Activated CD8-positive, alpha-beta memory T cell treated with anti-CD3 and anti-CD28 coated beads, Interleukin-2, amount 50 U/mL, for 4 hours (primary cell): Measurements from ENCODE around the gene GRIP1.

ENCODE experiments used
- DNase-seq: peaks from one replicate; pipeline ENCODE4 v3.0.0-alpha.2; 2020

Gene GRIP1

GRCh38 chr12:66678338-66679275 is at the start of gene GRIP1:
TSS of gene GRIP1 (minus strand) at chr12:66679076. CDS start at chr12:66678904, 172 bp downstream.
- DNase-seq, result no peak

DNA sequence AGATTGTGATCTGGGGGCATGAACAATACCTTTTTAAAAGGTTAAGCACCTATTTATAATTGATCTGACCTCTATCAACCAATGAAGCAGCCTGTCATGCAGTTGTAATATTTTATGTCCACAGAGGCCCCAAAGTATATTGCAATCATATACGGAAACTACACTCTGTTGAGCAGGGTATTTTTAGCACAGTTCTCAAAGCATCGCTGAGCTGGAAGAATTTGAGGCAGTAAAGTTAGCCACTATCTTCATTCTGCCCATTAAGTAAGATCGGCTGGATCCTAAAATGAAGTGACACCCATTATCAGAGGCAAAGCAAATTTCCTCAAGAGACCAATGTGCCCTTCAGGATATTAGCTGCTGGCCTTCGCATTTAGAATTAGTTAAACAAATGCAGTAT is 47.7 kb upstream of the GRIP1 start:
- no peak for DNase-seq

GRCh38 chr12:66725031-66725430 is 46.2 kb upstream of the GRIP1 start:
- no peak for DNase-seq

- no peak for DNase-seq
Measured at GRCh38 chr12:66724616-66725015, 45.7 kb upstream of the GRIP1 start.

- no peak for DNase-seq
Measured at GRCh38 chr12:66724026-66724425, 45.1 kb upstream of the GRIP1 start.

DNA sequence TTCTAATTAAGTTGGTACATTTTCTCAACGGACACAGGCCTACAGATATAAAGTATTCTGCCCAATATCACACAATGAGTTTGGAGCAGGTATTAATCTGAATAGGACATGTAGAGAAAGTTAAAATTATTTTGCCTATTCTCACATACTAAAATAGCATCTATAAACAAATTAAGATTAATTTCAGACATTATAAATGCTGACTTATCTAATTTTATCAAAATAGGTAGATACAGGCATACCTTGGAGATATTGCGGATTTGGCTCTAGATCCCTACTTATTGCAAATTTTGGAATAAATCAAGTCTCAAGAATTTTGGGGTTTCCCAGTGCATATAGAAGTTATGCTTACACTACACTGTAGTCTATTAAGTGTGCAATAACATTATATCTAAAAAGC is 41.0 kb upstream of the GRIP1 start:
- no peak for DNase-seq

- DNase-seq, result no peak
Measured at GRCh38 chr12:66717036-66717673, 38.3 kb upstream of the GRIP1 start.

GRCh38 chr12:66716522-66716921 is 37.6 kb upstream of the GRIP1 start:
- no peak for DNase-seq

DNA sequence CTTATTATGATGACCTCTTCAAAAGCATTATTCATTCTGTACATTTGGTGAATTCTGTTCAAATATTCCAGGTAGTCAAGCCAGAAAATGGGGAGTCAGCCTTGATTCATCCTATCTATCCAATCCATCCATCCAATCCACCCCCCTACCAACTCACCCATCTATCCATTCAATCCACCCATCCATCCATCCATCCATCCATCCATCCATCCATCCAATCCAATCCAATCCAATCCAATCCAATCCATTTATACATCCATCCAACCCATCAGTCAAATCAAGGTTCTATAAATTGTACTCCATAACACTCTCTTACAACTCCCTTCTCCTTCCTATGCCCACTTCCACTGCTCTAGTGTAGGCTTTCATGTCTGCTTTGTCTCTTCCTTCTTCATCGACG is 35.8 kb upstream of the GRIP1 start:
- no peak for DNase-seq

DNA sequence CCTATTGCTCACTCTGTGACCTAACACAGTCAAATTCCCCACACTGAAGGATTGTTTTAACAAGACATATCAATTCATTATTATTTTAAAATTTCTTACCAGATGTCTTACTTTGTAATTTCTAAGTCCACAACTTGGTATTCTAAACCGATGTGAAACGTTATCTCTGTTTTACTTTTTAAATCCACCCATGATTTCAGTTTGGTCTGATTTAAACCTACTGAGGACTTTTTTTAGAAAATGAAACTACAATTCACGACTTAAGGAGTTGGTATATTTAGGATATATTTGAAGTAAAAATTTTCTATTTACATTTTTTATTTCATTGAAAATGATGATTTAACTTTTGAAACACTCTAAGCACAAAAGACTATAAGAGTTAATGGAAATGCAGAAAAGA is 35.1 kb upstream of the GRIP1 start:
- DNase-seq, result no peak

DNA sequence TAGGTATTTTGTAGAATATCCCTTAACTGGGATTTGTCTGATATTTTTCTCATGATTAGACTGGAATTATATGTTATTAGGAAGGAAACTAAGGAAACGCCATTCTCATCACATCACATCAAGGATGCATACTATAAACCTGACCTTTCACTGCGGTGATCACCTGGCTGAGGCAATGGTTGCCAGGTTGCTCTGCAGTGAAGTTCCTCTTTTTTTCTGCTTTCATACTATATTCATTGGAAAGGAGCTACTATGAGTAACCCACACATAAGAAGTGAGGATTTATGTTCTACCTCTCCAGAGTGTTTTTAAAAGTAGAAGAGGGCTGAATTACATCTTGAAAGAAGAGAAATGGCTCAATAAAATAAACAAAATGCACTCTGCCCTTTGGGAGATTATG is 31.0 kb upstream of the GRIP1 start:
- DNase-seq, result no peak

GRCh38 chr12:66709457-66709773 is 30.5 kb upstream of the GRIP1 start:
- no peak for DNase-seq

DNA sequence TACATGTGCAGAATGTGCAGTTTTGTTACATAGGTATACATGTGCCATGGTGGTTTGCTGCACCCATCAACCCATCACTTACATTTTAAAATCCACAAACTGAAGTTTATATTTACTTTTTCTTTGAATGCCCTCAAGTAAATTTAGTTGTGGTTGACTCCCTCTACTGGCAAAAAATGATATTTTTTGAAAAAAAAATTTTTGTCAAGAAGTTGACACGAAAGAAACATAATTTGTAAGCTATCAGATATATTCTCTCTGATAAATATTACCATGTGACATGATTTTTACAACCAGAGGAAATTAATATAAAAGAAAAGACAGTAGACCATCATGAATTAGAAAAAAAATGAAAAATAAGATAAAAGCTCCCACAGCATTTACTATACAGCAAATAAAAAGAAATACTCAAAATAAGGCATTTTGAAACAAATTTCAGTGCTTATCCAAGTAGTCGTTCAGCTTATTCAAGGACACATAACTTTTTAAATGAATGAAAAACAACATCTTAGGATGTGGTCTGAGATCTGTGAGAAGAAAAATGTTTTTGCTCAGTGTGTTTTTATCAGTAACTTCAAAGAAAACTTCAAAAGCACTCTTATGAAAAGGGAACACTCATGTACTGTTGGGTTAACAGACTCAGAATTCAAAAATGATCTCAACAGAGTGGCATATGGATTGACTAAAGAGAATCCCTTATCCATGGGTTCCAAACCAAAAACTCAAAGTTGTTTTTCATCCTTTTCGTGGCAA is 30.0 kb upstream of the GRIP1 start:
- no peak for DNase-seq

- DNase-seq, result no peak
Measured at GRCh38 chr12:66707002-66707697, 28.3 kb upstream of the GRIP1 start.

GRCh38 chr12:66699738-66700482 is 21.0 kb upstream of the GRIP1 start:
- DNase-seq, result no peak

GRCh38 chr12:66698558-66698957 is 19.7 kb upstream of the GRIP1 start:
- DNase-seq, result no peak

DNA sequence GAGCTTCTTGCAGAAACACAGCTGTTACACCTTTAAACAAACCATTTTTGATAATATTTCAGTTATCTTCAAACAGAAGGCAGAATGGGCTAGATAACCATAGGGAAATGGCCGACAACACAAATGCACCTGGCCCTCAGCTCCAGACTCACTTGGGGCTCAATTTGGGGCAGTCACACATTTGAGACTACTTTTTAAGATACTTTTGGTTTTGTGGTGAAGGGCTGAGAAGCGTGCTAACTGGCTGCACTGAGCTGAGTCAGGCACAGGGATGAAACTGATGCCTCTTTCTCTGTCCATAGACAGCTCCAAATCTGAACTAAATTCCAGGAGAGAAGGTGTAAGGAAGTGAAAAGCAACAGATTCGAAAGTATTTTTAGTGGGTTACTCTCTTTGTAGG is 18.5 kb upstream of the GRIP1 start:
- DNase-seq, result no peak

DNA sequence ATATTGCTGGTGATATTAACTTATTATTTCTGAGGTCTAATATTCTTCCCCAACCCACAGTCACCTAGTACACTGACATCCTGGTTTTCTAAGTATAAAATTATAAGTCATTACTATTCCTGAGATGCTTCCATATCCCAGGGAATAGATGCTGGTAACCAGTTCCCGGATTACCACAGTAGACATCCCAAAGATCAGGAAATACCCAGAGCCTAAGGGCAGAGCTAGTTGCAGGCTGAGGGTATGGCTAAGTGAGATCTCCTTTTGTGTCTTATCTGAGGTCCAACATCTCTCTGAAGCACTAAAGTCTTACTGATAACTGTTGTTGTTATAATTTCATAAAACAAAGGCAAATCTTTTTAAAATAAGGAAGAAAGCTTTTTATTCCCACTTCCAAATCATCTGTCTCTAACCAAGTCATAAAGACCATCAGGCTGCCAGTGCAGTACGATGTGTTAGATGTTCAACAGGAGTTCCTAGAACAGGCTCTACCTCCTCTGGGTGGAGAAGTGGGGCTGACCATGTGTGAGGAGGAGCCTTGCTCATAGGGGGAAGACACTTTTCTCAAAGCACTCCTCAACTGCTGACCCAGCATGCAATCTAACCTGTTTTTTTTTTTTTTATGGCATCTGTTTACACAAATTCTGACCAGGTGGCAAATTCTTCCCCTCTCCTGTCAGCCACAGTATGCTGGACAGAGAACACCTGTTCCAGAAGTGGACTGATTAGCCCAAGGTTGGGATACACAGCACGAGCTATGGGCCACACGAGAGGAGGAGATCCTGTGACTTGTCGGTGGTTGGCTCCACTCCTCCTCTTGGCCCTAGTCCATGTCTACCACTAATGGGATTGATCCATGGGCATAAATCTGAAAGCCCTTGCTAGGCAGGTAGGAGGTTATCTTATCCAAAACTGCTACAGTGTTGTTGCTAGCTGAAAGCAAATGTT is 16.1 kb upstream of the GRIP1 start:
- DNase-seq, result no peak

DNA sequence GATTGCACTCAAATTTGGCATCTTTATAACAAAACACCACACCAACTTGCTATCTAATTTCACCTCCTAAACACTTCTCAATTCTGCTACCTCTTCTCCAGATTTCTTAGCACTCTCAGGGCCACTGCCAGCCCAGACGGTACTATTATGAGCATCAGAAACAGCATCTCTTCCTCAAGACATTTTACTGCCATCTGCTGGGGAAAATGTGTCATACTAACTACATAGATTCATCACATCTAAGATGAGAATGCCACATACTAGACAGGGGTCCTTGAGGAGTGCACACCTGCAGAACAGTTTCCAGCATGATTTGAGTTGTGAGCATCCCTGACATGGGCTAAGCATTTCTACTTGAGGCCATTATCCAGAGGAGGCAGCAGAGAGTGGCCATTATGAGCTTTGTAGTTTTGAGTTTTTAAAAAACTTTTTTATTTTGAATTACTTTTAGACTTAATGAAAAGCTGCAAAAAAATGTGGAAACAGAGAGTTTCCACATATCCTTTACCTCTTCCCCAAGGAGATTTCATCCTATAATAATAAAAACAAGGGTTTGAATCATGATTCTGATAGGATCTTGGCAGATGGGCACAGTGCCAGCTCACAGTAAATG is 15.1 kb upstream of the GRIP1 start:
- no peak for DNase-seq

DNA sequence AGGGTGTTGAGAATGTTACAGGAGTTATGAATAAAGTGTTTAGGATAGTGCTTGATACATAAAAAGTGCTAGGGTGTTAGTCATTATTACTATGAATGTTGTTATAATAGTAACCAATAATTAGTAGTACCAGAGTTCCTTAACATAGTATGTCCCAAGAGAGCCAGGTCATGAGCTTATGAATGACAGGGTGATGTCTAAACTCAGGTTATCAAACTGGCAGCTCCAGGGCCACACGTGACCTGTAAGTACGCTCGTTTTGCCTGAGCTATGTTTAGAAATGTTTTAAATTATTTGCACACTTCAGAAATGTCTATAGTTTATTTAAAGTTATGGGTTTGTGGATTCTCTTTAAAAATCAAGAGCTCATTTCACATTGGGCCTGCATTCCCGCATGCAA is 14.1 kb upstream of the GRIP1 start:
- DNase-seq, result no peak

- DNase-seq, result no peak
Measured at GRCh38 chr12:66692170-66692569, 13.3 kb upstream of the GRIP1 start.
